Esophagus muscularis mucosa (tissue), 4 donors: Measurements from ENCODE around the gene RBM19. TPM values are rescaled to one million over a fixed set of nuclear protein-coding genes. Genes with fewer than 3 reads are reported as not detected.

Source experiments
- DNase-seq: peaks from one replicate; pipeline ENCODE4 v3.0.0-alpha.2; 2017; ENCODE audit errors: extremely low spot score
- H3K27ac ChIP-seq, 4 donors: fragments of 200-600 bp; sonication (generic); replicated peaks in 1 of 4; 1 replicate in 3 of 4; 2 replicates in 1 of 4; pipeline ENCODE4 v1.5.1; 2016 to 2019; ENCODE audit warnings: mild to moderate bottlenecking in 1 of 4
- H3K27me3 ChIP-seq, 4 donors: fragments of 200-600 bp; sonication (generic); one replicate each; pipeline versions ENCODE4 v1.5.1 to v1.6.0; 2016 to 2019
- H3K36me3 ChIP-seq, 4 donors: fragments of 200-600 bp; sonication (generic); one replicate each; pipeline ENCODE4 v1.5.1; 2016 to 2019
- H3K4me1 ChIP-seq, 4 donors: fragments of 200-600 bp; sonication (generic); one replicate each; pipeline ENCODE4 v1.5.1; 2016 to 2019
- H3K4me3 ChIP-seq, 4 donors: fragments of 200-600 bp; sonication (generic); 1 replicate in 2 of 4; 2 replicates in 2 of 4; pipeline ENCODE4 v1.5.1; 2016 to 2019; ENCODE audit warnings: mild to moderate bottlenecking in 4 of 4, moderate library complexity in 1 of 4
- H3K9me3 ChIP-seq, 4 donors: fragments of 200-600 bp; sonication (generic); 1 replicate in 3 of 4; 2 replicates in 1 of 4; pipeline ENCODE4 v1.5.1; 2016 to 2019
- CTCF ChIP-seq, 3 experiments: fragments of 200-600 bp in 2 of 3; fragments of 450-650 bp in 1 of 3; sonication (generic) in 2 of 3; IDR thresholded peaks; one replicate each; pipeline ENCODE4 v1.5.1; 2017 to 2019; ENCODE audit warnings: antibody characterized with exemption in 3 of 3, mild to moderate bottlenecking in 2 of 3, moderate library complexity in 1 of 3
- EP300 ChIP-seq: sonication (generic); formaldehyde crosslinking; IDR thresholded peaks from one replicate; pipeline ENCODE4 v1.6.1; 2017; ENCODE audit warnings: antibody characterized with exemption
- POLR2A ChIP-seq: fragments of 450-650 bp; IDR thresholded peaks from one replicate; pipeline ENCODE4 v1.6.1; 2017; ENCODE audit warnings: antibody characterized with exemption, moderate library complexity, mild to moderate bottlenecking, low read depth
- POLR2AphosphoS5 ChIP-seq, 2 donors: sonication (generic); formaldehyde crosslinking; IDR thresholded peaks; one replicate each; pipeline ENCODE4 v1.6.1; 2017; ENCODE audit warnings: antibody characterized with exemption in 2 of 2
- WGBS: methylation state at CpG from one replicate; pipeline ENCODE4 v1.1.5; 2018; 5-methylcytosine and 5-hydroxymethylcytosine counted together
- intact Hi-C: fragments of 100-400 bp; cut with DNase I; formaldehyde crosslinking; loops from one replicate; pipeline ENCODE4 v1.15.1; 2023
- total RNA-seq, 4 donors: library from RNA; depleted of rRNA; stranded (reverse); fragments of >200 nt; gene quantifications; one replicate each; pipeline versions ENCODE4 v1.1.0 to v1.2.1, GENCODE V29; 2016

RBM19 gene
- total RNA-seq, 4 donors from 2014 or later, result 26.7 to 40.0 (median 27.4) TPM

GRCh38 chr12:113781415-113782198, 184.5 kb downstream of the RBM19 start:
- no peak overlapping the region for H3K4me3 ChIP-seq
- H3K27ac ChIP-seq, result no peak overlapping the region
- no peak for DNase-seq
- H3K36me3 ChIP-seq, result no peaks in the 10 kb centered on the region
- H3K27me3 ChIP-seq, result peaks cover 0 to 98% (median 21%) of the 10 kb centered on the region in 4 donors
- TF ChIP-seq POLR2AphosphoS5 (IDR thresholded peaks at IDR 0.05), result no peak
- intact Hi-C loops, result no loop called here
- H3K4me1 ChIP-seq, result peaks cover 0 to 5% (median 0%) of the 10 kb centered on the region in 4 donors
- H3K9me3 ChIP-seq, result peaks cover 0 to 8% (median 0%) of the 10 kb centered on the region in 4 donors
- WGBS, result 62% methylated on average over 10 of the region's 10 CpGs

GRCh38 chr12:113779774-113780173, 186.4 kb downstream of the RBM19 start:
- H3K4me1 ChIP-seq, result peaks cover 0 to 5% (median 0%) of the 10 kb centered on the region in 4 donors
- intact Hi-C loops, result no loop called here
- no peaks in the 10 kb centered on the region for H3K9me3 ChIP-seq
- H3K4me3 ChIP-seq, result no peak overlapping the region
- WGBS, result 80% methylated on average over 2 of the region's 2 CpGs
- no peak for TF ChIP-seq POLR2AphosphoS5 (IDR thresholded peaks at IDR 0.05)
- no peak for TF ChIP-seq EP300
- TF ChIP-seq POLR2A, result no peak
- no peak for TF ChIP-seq CTCF (IDR thresholded peaks at IDR 0.05)
- no peak for DNase-seq
- H3K36me3 ChIP-seq, result no peaks in the 10 kb centered on the region
- no peak overlapping the region for H3K27ac ChIP-seq
- H3K27me3 ChIP-seq, result peaks cover 0 to 96% (median 26%) of the 10 kb centered on the region in 4 donors

- Histone ChIP-seq H3K36me3 (no peaks in the 10 kb centered on the region), H3K27me3 (peaks cover 0 to 97% (median 18%) of the 10 kb centered on the region in 4 donors), H3K4me1 (peaks cover 0 to 5% (median 0%) of the 10 kb centered on the region in 4 donors), H3K9me3 (no peaks in the 10 kb centered on the region), H3K27ac (no peak overlapping the region), H3K4me3 (no peak overlapping the region)
- intact Hi-C loops, result no loop called here
- 31% methylated on average over 12 of the region's 12 CpGs for WGBS
- TF ChIP-seq EP300 (no peak), POLR2A (no peak), CTCF (IDR thresholded peaks at IDR 0.05) (no peak), POLR2AphosphoS5 (IDR thresholded peaks at IDR 0.05) (no peak)
- DNase-seq, result no peak
Measured at GRCh38 chr12:113778432-113779132, 187.5 kb downstream of the RBM19 start.

- Histone ChIP-seq H3K4me3 (no peak overlapping the region), H3K27ac (no peak overlapping the region), H3K9me3 (no peaks in the 10 kb centered on the region), H3K4me1 (peaks cover 0 to 1% (median 0%) of the 10 kb centered on the region in 4 donors), H3K36me3 (no peaks in the 10 kb centered on the region), H3K27me3 (peaks cover 0 to 92% (median 18%) of the 10 kb centered on the region in 4 donors)
- intact Hi-C loops, result no loop called here
- DNase-seq, result no peak
- TF ChIP-seq CTCF (IDR thresholded peaks at IDR 0.05) (no peak), POLR2A (no peak), EP300 (no peak), POLR2AphosphoS5 (IDR thresholded peaks at IDR 0.05) (no peak)
- 94% methylated on average over 2 of the region's 2 CpGs for WGBS
Measured at GRCh38 chr12:113777751-113778150, 188.4 kb downstream of the RBM19 start.

GRCh38 chr12:113776536-113776935, 189.6 kb downstream of the RBM19 start:
- TF ChIP-seq POLR2AphosphoS5 (IDR thresholded peaks at IDR 0.05), result no peak
- no peak for TF ChIP-seq POLR2A
- no peak for TF ChIP-seq EP300
- TF ChIP-seq CTCF (IDR thresholded peaks at IDR 0.05), result no peak
- Histone ChIP-seq H3K9me3 (no peaks in the 10 kb centered on the region), H3K4me3 (no peak overlapping the region), H3K36me3 (no peaks in the 10 kb centered on the region), H3K4me1 (no peaks in the 10 kb centered on the region), H3K27ac (no peak overlapping the region), H3K27me3 (peaks cover 0 to 84% (median 10%) of the 10 kb centered on the region in 4 donors)
- intact Hi-C loops, result no loop called here
- no peak for DNase-seq
- 89% methylated on average over 7 of the region's 7 CpGs for WGBS
